Mesendoderm (in vitro differentiated cells): ENCODE measurements around the gene SLC25A48.

Source experiments
- DNase-seq: peaks from one replicate; pipeline ENCODE4 v3.0.0; 2013
- H2AK5ac ChIP-seq: 2 replicates; pipeline ENCODE4 v1.6.1; 2013; ENCODE audit warnings: low read length, inconsistent platforms
- H2BK120ac ChIP-seq: 2 replicates; pipeline ENCODE4 v1.6.1; 2013; ENCODE audit warnings: low read depth, mild to moderate bottlenecking, low read length, moderate library complexity, mixed read lengths
- H2BK15ac ChIP-seq: replicated peaks from 2 replicates; pipeline ENCODE4 v1.6.1; 2013; ENCODE audit warnings: low read depth, mild to moderate bottlenecking, moderate library complexity
- H2BK5ac ChIP-seq: 2 replicates; pipeline ENCODE4 v1.6.1; 2013; ENCODE audit warnings: low read length, inconsistent platforms
- H3K18ac ChIP-seq: 2 replicates; pipeline ENCODE4 v1.6.1; 2013; ENCODE audit warnings: mild to moderate bottlenecking, low read length, mixed read lengths
- H3K23ac ChIP-seq: one replicate; pipeline ENCODE4 v1.6.1; 2013; ENCODE audit warnings: low read length
- H3K27ac ChIP-seq: 2 replicates; pipeline ENCODE4 v1.5.1; 2013; ENCODE audit warnings: low read depth, mild to moderate bottlenecking, inconsistent platforms, low read length, moderate library complexity
- H3K27me3 ChIP-seq: 2 replicates; pipeline ENCODE4 v1.6.1; 2013; ENCODE audit warnings: low read length, control low read depth, mild to moderate bottlenecking, inconsistent platforms; ENCODE audit not compliant: insufficient read depth, poor library complexity
- H3K36me3 ChIP-seq: 2 replicates; pipeline ENCODE4 v1.6.1; 2013; ENCODE audit warnings: low read length, inconsistent platforms; ENCODE audit not compliant: control insufficient read depth, insufficient read depth
- H3K4ac ChIP-seq: one replicate; pipeline ENCODE4 v1.6.1; 2013; ENCODE audit warnings: low read depth, mild to moderate bottlenecking, low read length, moderate library complexity
- H3K4me1 ChIP-seq: 2 replicates; pipeline ENCODE4 v1.6.1; 2013; ENCODE audit warnings: low read depth, low read length, inconsistent platforms; ENCODE audit not compliant: control insufficient read depth
- H3K4me2 ChIP-seq: 2 replicates; pipeline ENCODE4 v1.6.1; 2013; ENCODE audit warnings: low read length
- H3K4me3 ChIP-seq: 2 replicates; pipeline ENCODE4 v1.5.1; 2013; ENCODE audit warnings: mild to moderate bottlenecking, low read length
- H3K56ac ChIP-seq: one replicate; pipeline ENCODE4 v1.6.1; 2013; ENCODE audit warnings: low read length
- H3K79me1 ChIP-seq: 2 replicates; pipeline ENCODE4 v1.6.1; 2013; ENCODE audit warnings: low read length, inconsistent platforms
- H3K79me2 ChIP-seq: 2 replicates; pipeline ENCODE4 v1.6.1; 2013; ENCODE audit warnings: mild to moderate bottlenecking, low read length; ENCODE audit not compliant: control insufficient read depth, insufficient read depth
- H3K9ac ChIP-seq: 2 replicates; pipeline ENCODE4 v1.6.1; 2013; ENCODE audit warnings: low read length, inconsistent platforms
- H4K5ac ChIP-seq: one replicate; pipeline ENCODE4 v1.6.1; 2013; ENCODE audit warnings: low read length
- H4K8ac ChIP-seq: one replicate; pipeline ENCODE4 v1.6.1; 2013; ENCODE audit warnings: low read depth, mild to moderate bottlenecking, control low read depth, low read length, moderate library complexity
- WGBS: extraction: QIAGEN DNeasy Blood & Tissue Kit; methylation state at CpG from one replicate; pipeline ENCODE4 v1.1.7; 2013; ENCODE audit warnings: low lambda C conversion rate, missing lambda C conversion rate; ENCODE audit not compliant: insufficient coverage; ENCODE audit errors: extremely low coverage; 5-methylcytosine and 5-hydroxymethylcytosine counted together

SLC25A48 gene

DNA sequence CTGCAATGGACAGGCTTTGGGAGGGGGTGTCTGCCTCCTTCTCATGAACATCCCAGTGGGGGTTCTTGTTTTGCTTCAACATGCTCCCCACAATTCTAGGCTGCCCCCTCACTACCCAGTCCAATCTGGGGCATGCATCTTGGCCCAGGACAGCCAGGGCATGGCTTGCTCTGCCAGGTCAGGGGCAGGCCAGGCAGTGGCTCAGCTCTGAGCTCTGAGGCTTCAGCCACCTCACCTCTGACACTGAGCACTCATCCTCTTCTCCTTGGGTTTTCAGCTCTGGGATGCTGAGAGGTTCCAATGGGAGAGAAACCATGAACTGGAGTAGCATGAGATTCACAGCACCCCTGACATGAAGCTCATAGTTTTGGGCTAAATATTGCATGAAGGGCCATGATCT is 11.8 kb downstream of the SLC25A48 start:
- Histone ChIP-seq H3K4me2 (no peak overlapping the region), H3K79me2 (no peaks in the 10 kb centered on the region), H3K27ac (no peak overlapping the region), H2BK15ac (no peak overlapping the region), H4K5ac (no peak overlapping the region), H3K4ac (no peak overlapping the region), H3K27me3 (no peaks in the 10 kb centered on the region), H4K8ac (no peak overlapping the region), H3K4me1 (no peaks in the 10 kb centered on the region), H3K56ac (no peak overlapping the region), H2BK120ac (no peak overlapping the region), H3K36me3 (no peaks in the 10 kb centered on the region), H2BK5ac (no peak overlapping the region), H3K23ac (no peak overlapping the region), H2AK5ac (no peak overlapping the region), H3K4me3 (no peak overlapping the region), H3K79me1 (no peaks in the 10 kb centered on the region), H3K9ac (no peak overlapping the region), H3K18ac (no peak overlapping the region)
- no peak for DNase-seq

- Histone ChIP-seq H2BK120ac (no peak overlapping the region), H2AK5ac (no peak overlapping the region), H3K56ac (no peak overlapping the region), H3K9ac (no peak overlapping the region), H4K8ac (no peak overlapping the region), H3K79me1 (no peaks in the 10 kb centered on the region), H2BK5ac (no peak overlapping the region), H3K4me2 (no peak overlapping the region), H3K4ac (no peak overlapping the region), H3K79me2 (no peaks in the 10 kb centered on the region), H3K23ac (no peak overlapping the region), H3K4me3 (no peak overlapping the region), H4K5ac (no peak overlapping the region), H3K27me3 (no peaks in the 10 kb centered on the region), H3K36me3 (no peaks in the 10 kb centered on the region), H3K18ac (no peak overlapping the region), H3K27ac (no peak overlapping the region), H2BK15ac (no peak overlapping the region), H3K4me1 (no peaks in the 10 kb centered on the region)
- no CpG with 5 or more reads among the region's 1 CpG for WGBS
- no peak for DNase-seq
These were observed 13.5 kb downstream of the SLC25A48 start for GRCh38 chr5:135847976-135848375.

DNA sequence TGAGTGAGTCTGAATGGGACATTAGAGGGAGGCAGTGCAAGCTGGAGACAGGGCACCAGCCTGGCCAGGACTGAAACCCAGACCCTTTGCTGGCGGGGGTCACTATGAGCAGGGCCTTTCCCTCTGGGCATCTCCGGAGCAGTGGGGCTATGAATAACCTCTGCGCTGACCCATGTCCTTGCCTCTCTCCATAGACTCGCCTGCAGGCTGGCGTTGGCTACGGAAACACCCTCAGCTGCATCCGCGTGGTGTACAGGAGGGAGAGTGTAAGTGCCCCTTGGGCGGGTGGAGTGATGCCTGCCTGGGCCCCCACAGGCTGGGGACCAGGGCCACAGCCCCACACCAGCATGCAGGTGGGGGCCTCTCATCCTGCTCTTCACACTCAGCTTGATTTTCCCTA is 15.8 kb downstream of the SLC25A48 start:
- no peak overlapping the region for H2BK15ac ChIP-seq
- WGBS = no CpG with 5 or more reads among the region's 9 CpGs

GRCh38 chr5:135850671-135851070 is 16.2 kb downstream of the SLC25A48 start:
- Histone ChIP-seq H3K27me3 (no peaks in the 10 kb centered on the region), H3K4me1 (no peaks in the 10 kb centered on the region), H3K9ac (no peak overlapping the region), H4K5ac (no peak overlapping the region), H3K4me2 (no peak overlapping the region), H3K23ac (no peak overlapping the region), H2BK15ac (no peak overlapping the region), H2AK5ac (no peak overlapping the region), H3K36me3 (no peaks in the 10 kb centered on the region), H3K4me3 (no peak overlapping the region), H3K27ac (no peak overlapping the region), H3K18ac (no peak overlapping the region), H3K79me2 (no peaks in the 10 kb centered on the region), H2BK120ac (no peak overlapping the region), H3K4ac (no peak overlapping the region), H4K8ac (no peak overlapping the region), H3K79me1 (no peaks in the 10 kb centered on the region), H2BK5ac (no peak overlapping the region), H3K56ac (no peak overlapping the region)
- WGBS = no CpG with 5 or more reads among the region's 6 CpGs
- DNase-seq = no peak

More for the DNA sequence above, 15.8 kb downstream of the SLC25A48 start:
- H3K4ac ChIP-seq = no peak overlapping the region
- no peaks in the 10 kb centered on the region for H3K79me1 ChIP-seq
- no peak for DNase-seq
- H3K4me1 ChIP-seq = no peaks in the 10 kb centered on the region
- no peak overlapping the region for H2BK5ac ChIP-seq
- no peak overlapping the region for H3K27ac ChIP-seq
- H4K8ac ChIP-seq = no peak overlapping the region
- no peak overlapping the region for H3K9ac ChIP-seq
- H3K79me2 ChIP-seq = no peaks in the 10 kb centered on the region
- no peak overlapping the region for H4K5ac ChIP-seq
- H3K23ac ChIP-seq = no peak overlapping the region
- H3K27me3 ChIP-seq = no peaks in the 10 kb centered on the region
- no peak overlapping the region for H3K4me2 ChIP-seq
- H2BK120ac ChIP-seq = no peak overlapping the region
- H3K18ac ChIP-seq = no peak overlapping the region
- H3K4me3 ChIP-seq = no peak overlapping the region
- H3K56ac ChIP-seq = no peak overlapping the region
- H3K36me3 ChIP-seq = no peaks in the 10 kb centered on the region
- no peak overlapping the region for H2AK5ac ChIP-seq

- H2BK120ac ChIP-seq = no peak overlapping the region
- no peak overlapping the region for H3K23ac ChIP-seq
- no peak overlapping the region for H3K27ac ChIP-seq
- no peaks in the 10 kb centered on the region for H3K79me2 ChIP-seq
- no peaks in the 10 kb centered on the region for H3K36me3 ChIP-seq
- no peak overlapping the region for H3K4me3 ChIP-seq
- H3K4me1 ChIP-seq = no peaks in the 10 kb centered on the region
- H2BK15ac ChIP-seq = no peak overlapping the region
- no peak overlapping the region for H4K8ac ChIP-seq
- H2AK5ac ChIP-seq = no peak overlapping the region
- H3K56ac ChIP-seq = no peak overlapping the region
- no peak for DNase-seq
- no peaks in the 10 kb centered on the region for H3K27me3 ChIP-seq
- H4K5ac ChIP-seq = no peak overlapping the region
- no peak overlapping the region for H3K4me2 ChIP-seq
- no peaks in the 10 kb centered on the region for H3K79me1 ChIP-seq
- WGBS = no CpG with 5 or more reads among the region's 24 CpGs
- no peak overlapping the region for H3K4ac ChIP-seq
- no peak overlapping the region for H3K18ac ChIP-seq
- no peak overlapping the region for H2BK5ac ChIP-seq
- no peak overlapping the region for H3K9ac ChIP-seq
These were observed 16.9 kb downstream of the SLC25A48 start for GRCh38 chr5:135851186-135851914.
